Progenitor cell of endocrine pancreas (in vitro differentiated cells): ENCODE measurements around the gene THSD7A. TPM values are rescaled to one million over a fixed set of nuclear protein-coding genes. Genes with fewer than 3 reads are reported as not detected.

Source experiments
- DNase-seq: peaks from one replicate; pipeline ENCODE4 v3.0.0; 2021; ENCODE audit warnings: low spot score; ENCODE audit not compliant: unreplicated experiment
- H3K27ac Mint-ChIP-seq: 2 replicates; pipeline ENCODE4 v1.8.0; 2021; ENCODE audit warnings: mild to moderate bottlenecking, moderate library complexity, mixed read lengths
- H3K27me3 Mint-ChIP-seq: 2 replicates; pipeline ENCODE4 v1.8.0; 2021; ENCODE audit warnings: mixed read lengths
- H3K36me3 Mint-ChIP-seq: 2 replicates; pipeline ENCODE4 v1.8.0; 2022; ENCODE audit warnings: mixed read lengths; ENCODE audit not compliant: insufficient read depth
- H3K4me1 Mint-ChIP-seq: 2 replicates; pipeline ENCODE4 v1.8.0; 2021; ENCODE audit warnings: low read depth, mixed read lengths
- H3K4me3 Mint-ChIP-seq: 2 replicates; pipeline ENCODE4 v1.8.0; 2021; ENCODE audit warnings: low read depth, mild to moderate bottlenecking, moderate library complexity, mixed read lengths
- H3K9me3 Mint-ChIP-seq: 2 replicates; pipeline ENCODE4 v1.8.0; 2021; ENCODE audit warnings: low read depth, mixed read lengths
- CTCF ChIP-seq: fragments of 200-600 bp; sonication (generic); IDR thresholded peaks from one replicate; pipeline ENCODE4 v1.5.0; 2021; ENCODE audit warnings: antibody characterized with exemption, mild to moderate bottlenecking; ENCODE audit not compliant: unreplicated experiment
- total RNA-seq: library from RNA; stranded (reverse); gene quantifications from 2 replicates; pipeline ENCODE4 v1.2.1, GENCODE V29; 2021

THSD7A gene
- total RNA-seq, 1 donor from 2014 or later = 4.7 TPM

- no peak overlapping the region for H3K4me3 Mint-ChIP-seq
- no peaks in the 10 kb centered on the region for H3K27me3 Mint-ChIP-seq
- no peak for TF ChIP-seq CTCF
- no peak for DNase-seq
- H3K36me3 Mint-ChIP-seq = no peaks in the 10 kb centered on the region
- H3K27ac Mint-ChIP-seq = no peak overlapping the region
- H3K4me1 Mint-ChIP-seq = peaks cover 2% of the 10 kb centered on the region
- H3K9me3 Mint-ChIP-seq = no peaks in the 10 kb centered on the region
Measured at GRCh38 chr7:11485636-11486035, 346.4 kb downstream of the THSD7A start.

GRCh38 chr7:11480143-11480542 lies 351.9 kb downstream of the THSD7A start:
- H3K9me3 Mint-ChIP-seq = no peaks in the 10 kb centered on the region
- H3K27ac Mint-ChIP-seq = no peak overlapping the region
- H3K27me3 Mint-ChIP-seq = no peaks in the 10 kb centered on the region
- DNase-seq = no peak
- no peak overlapping the region for H3K4me3 Mint-ChIP-seq
- no peak for TF ChIP-seq CTCF
- no peaks in the 10 kb centered on the region for H3K36me3 Mint-ChIP-seq
- H3K4me1 Mint-ChIP-seq = peaks cover 1% of the 10 kb centered on the region

DNA sequence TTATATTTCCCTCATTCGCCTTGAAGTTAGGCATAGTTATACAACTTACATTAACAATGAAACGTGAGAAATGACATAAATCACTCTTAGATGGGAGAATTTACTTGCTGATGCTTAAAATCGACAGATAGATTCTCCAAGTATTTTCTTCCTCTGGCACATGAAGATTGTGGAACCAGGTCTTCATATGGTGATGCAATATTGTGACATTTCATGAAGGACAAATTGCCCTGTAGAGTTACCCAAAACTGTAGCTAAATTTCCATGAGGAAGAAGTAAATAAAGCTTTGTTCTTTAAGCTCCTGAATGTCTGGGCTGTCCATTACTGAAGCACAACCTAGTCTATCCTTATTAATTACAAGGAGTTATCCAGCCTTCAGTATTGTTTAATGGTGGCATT lies 353.1 kb downstream of the THSD7A start:
- Mint-ChIP-seq H3K9me3 (no peaks in the 10 kb centered on the region), H3K36me3 (no peaks in the 10 kb centered on the region), H3K27me3 (no peaks in the 10 kb centered on the region), H3K4me3 (no peak overlapping the region), H3K27ac (no peak overlapping the region), H3K4me1 (peaks cover 12% of the 10 kb centered on the region)
- no peak for DNase-seq
- no peak for TF ChIP-seq CTCF

DNA sequence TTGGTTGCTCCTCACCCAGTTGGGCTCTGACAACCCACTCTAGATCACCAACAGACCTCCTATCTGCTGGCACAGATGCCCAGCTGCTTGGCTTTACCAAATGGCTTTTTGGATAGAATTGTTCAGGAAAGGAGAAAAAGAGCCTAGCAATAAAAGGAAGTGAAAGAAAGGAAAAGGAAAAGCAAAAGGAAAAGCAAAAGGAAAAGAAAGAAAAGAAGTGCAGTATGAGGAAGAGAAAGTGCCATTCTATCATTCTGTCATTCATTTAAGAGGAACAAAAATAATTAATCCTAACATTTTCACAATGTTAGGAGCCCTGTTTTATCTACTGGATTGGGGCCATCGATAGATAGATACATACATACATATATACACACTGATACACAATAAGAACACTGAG lies 353.6 kb downstream of the THSD7A start:
- no peak overlapping the region for H3K27ac Mint-ChIP-seq
- H3K36me3 Mint-ChIP-seq = no peaks in the 10 kb centered on the region
- no peak for DNase-seq
- TF ChIP-seq CTCF = no peak
- peaks cover 12% of the 10 kb centered on the region for H3K4me1 Mint-ChIP-seq
- no peaks in the 10 kb centered on the region for H3K9me3 Mint-ChIP-seq
- H3K4me3 Mint-ChIP-seq = no peak overlapping the region
- no peaks in the 10 kb centered on the region for H3K27me3 Mint-ChIP-seq

- peaks cover 21% of the 10 kb centered on the region for H3K4me1 Mint-ChIP-seq
- H3K27me3 Mint-ChIP-seq = peaks cover 3% of the 10 kb centered on the region
- no peak for TF ChIP-seq CTCF
- no peaks in the 10 kb centered on the region for H3K36me3 Mint-ChIP-seq
- DNase-seq = no peak
- no peak overlapping the region for H3K27ac Mint-ChIP-seq
- no peak overlapping the region for H3K4me3 Mint-ChIP-seq
- no peaks in the 10 kb centered on the region for H3K9me3 Mint-ChIP-seq
Measured at GRCh38 chr7:11474902-11475585, 357.0 kb downstream of the THSD7A start.
